Measurements from ENCODE around the gene HAP1. TPM values are rescaled to one million over a fixed set of nuclear protein-coding genes. Genes with fewer than 3 reads are reported as not detected.

The HAP1 gene
- total RNA-seq, 1 experiment from 2014 or later = 2.5 TPM

- H4K5ac ChIP-seq (ENCODE audit: insufficient read length, low read depth, low read length) = no peak overlapping the region
These were observed 28.4 kb upstream of the HAP1 start for GRCh38 chr17:41762841-41763240.

More at GRCh38 chr17:41762841-41763240, 28.4 kb upstream of the HAP1 start:
- no peak overlapping the region for H2AK5ac ChIP-seq (ENCODE audit: insufficient read length, low read length)
- DNase-seq = no peak
- Mint-ChIP-seq H3K4me1 (no peaks in the 10 kb centered on the region), H3K9me3 (no peaks in the 10 kb centered on the region), H3K4me3 (no peak overlapping the region; a peak in 1 of 5 replicates), H3K27ac (no peak overlapping the region; a peak in 1 of 7 replicates), H3K36me3 (ENCODE audit: insufficient read depth in 1 of 3, low read depth in 3 of 3) (peaks cover 61 to 91% (median 89%) of the 10 kb centered on the region in 3 experiments), H3K27me3 (ENCODE audit: low read depth) (no peaks in the 10 kb centered on the region)
- no peak overlapping the region for H2AFZ ChIP-seq (ENCODE audit: low read length)
- no peak overlapping the region for H2BK20ac ChIP-seq (ENCODE audit: low read depth, low read length, poor library complexity, severe bottlenecking)
- no peak overlapping the region for H3K27ac ChIP-seq (ENCODE audit: insufficient read length, low read depth, low read length)
- no peak overlapping the region for H2BK120ac ChIP-seq (ENCODE audit: low read depth, low read length, poor library complexity, severe bottlenecking)
- H3K23ac ChIP-seq (ENCODE audit: insufficient read length, low read depth, low read length) = no peak overlapping the region
- H3T11ph ChIP-seq (ENCODE audit: low read length) = no peak overlapping the region
- no peak overlapping the region for H4K91ac ChIP-seq (ENCODE audit: insufficient read length, low read depth, low read length)
- H3K23me2 ChIP-seq (ENCODE audit: insufficient read length, low read depth, low read length, poor library complexity, severe bottlenecking) = no peaks in the 10 kb centered on the region
- H2BK5ac ChIP-seq (ENCODE audit: insufficient read length, low read length) = no peak overlapping the region
- H4K8ac ChIP-seq (replicated peaks; ENCODE audit: insufficient read length, low read depth, low read length) = no peak overlapping the region
- H3K18ac ChIP-seq (ENCODE audit: insufficient read length, low read depth, low read length) = no peak overlapping the region
- no peaks in the 10 kb centered on the region for H3K79me1 ChIP-seq (ENCODE audit: insufficient read depth, low read depth, low read length, poor library complexity, severe bottlenecking)
- H3K4ac ChIP-seq (ENCODE audit: low read depth, low read length) = no peak overlapping the region
- no peak overlapping the region for H3K4me2 ChIP-seq (ENCODE audit: insufficient read depth, insufficient read length, low read length)
- no CpG with 5 or more reads among the region's 16 CpGs for WGBS (ENCODE audit: extremely low coverage, insufficient read length, low lambda C conversion rate)
- H3K4me1 ChIP-seq (ENCODE audit: insufficient read depth, low read length) = no peaks in the 10 kb centered on the region
- no peaks in the 10 kb centered on the region for H3K79me2 ChIP-seq (ENCODE audit: insufficient read depth, low read length)
- no peak overlapping the region for H2BK15ac ChIP-seq (ENCODE audit: low read depth, low read length)
- no peak overlapping the region for H3K9ac ChIP-seq (ENCODE audit: extremely low read depth, insufficient read length, low read length)
- H3K9me3 ChIP-seq (ENCODE audit: control insufficient read depth, low read depth, low read length) = no peaks in the 10 kb centered on the region
- no peak overlapping the region for H2BK12ac ChIP-seq (ENCODE audit: insufficient read length, low read depth, low read length)
- H3K14ac ChIP-seq (ENCODE audit: insufficient read depth, low read length) = no peak overlapping the region
- no peaks in the 10 kb centered on the region for H4K20me1 ChIP-seq (ENCODE audit: control insufficient read depth, insufficient read depth, insufficient read length)
- no peaks in the 10 kb centered on the region for H3K27me3 ChIP-seq (ENCODE audit: insufficient read depth, low read length)
- no peak for TF ChIP-seq CTCF (conservative IDR thresholded peaks at IDR 0.05)
- H3K56ac ChIP-seq (ENCODE audit: insufficient read length, low read depth, low read length) = no peak overlapping the region
